Endothelial cell of umbilical vein (primary cell): Measurements from ENCODE around the gene RPL9. TPM values are rescaled to one million over a fixed set of nuclear protein-coding genes. Genes with fewer than 3 reads are reported as not detected.

Experiments used
- BruUV-seq: library from RNA; stranded (reverse); fragments of 400-500 nt; replicated peaks from 2 replicates; lab custom pipeline; 2021; lab: Mats Ljungman, UMichigan
- CTCF ChIA-PET: fragments of 300-600, 350-600 bp; sonication (Branson Sonifier 250); formaldehyde crosslinking; loops from one replicate; lab custom pipeline; 2021; ENCODE audit warnings: antibody characterized with exemption, inconsistent platforms; lab: Charles Lee
- POLR2A ChIA-PET: fragments of 300-600, 350-600 bp; sonication (Branson Sonifier 250); formaldehyde crosslinking; loops from one replicate; lab custom pipeline; 2021; ENCODE audit warnings: antibody characterized with exemption, inconsistent platforms; lab: Charles Lee
- DNase-seq: peaks from one replicate; pipeline ENCODE4 v3.0.0-alpha.2; 2011; ENCODE audit warnings: low read depth, low spot score
- FAIRE-seq: peaks from 2 replicates; lab custom pipeline; 2011; peaks lifted over from hg19 to GRCh38; lab: Jason Lieb, UNC
- H2AFZ ChIP-seq: 2 replicates; pipeline ENCODE4 v1.6.0; 2012; ENCODE audit warnings: low read depth, low read length, control low read depth, inconsistent platforms
- H3K27ac ChIP-seq: 2 replicates; pipeline ENCODE4 v1.5.1; 2011; ENCODE audit warnings: low read depth, mild to moderate bottlenecking, control low read depth, low read length, moderate library complexity; ENCODE audit not compliant: insufficient read depth
- H3K27me3 ChIP-seq, 2 experiments: 2 replicates each; pipeline versions ENCODE4 v1.6.0 to v1.6.1; 2011; ENCODE audit warnings: low read length in 2 of 2, mixed read lengths in 1 of 2; ENCODE audit not compliant: control insufficient read depth in 2 of 2, insufficient read depth in 2 of 2
- H3K36me3 ChIP-seq, 2 experiments: 2 replicates in 1 of 2; 3 replicates in 1 of 2; pipeline ENCODE4 v1.5.1; 2011; ENCODE audit warnings: low read length in 2 of 2, mild to moderate bottlenecking in 1 of 2, moderate library complexity in 1 of 2; ENCODE audit not compliant: control insufficient read depth in 2 of 2, insufficient read depth in 2 of 2; ENCODE audit errors: extremely low read depth in 1 of 2
- H3K4me1 ChIP-seq: 3 replicates; pipeline ENCODE4 v1.5.1; 2011; ENCODE audit warnings: mild to moderate bottlenecking, low read length; ENCODE audit not compliant: control insufficient read depth, insufficient read depth; ENCODE audit errors: extremely low read depth
- H3K4me2 ChIP-seq: 2 replicates; pipeline ENCODE4 v1.6.1; 2011; ENCODE audit warnings: low read length, control low read depth, mixed read lengths; ENCODE audit not compliant: insufficient read depth
- H3K4me3 ChIP-seq, 3 experiments: fragments of 200-600 bp in 1 of 3; sonication (generic), shearing (Covaris generic) in 1 of 3; replicated peaks in 1 of 3; 2 replicates each; pipeline ENCODE4 v1.5.1; 2011 to 2016; ENCODE audit warnings: control low read depth in 3 of 3, low read length in 3 of 3, mild to moderate bottlenecking in 2 of 3, inconsistent platforms in 1 of 3, low read depth in 1 of 3, moderate library complexity in 1 of 3; ENCODE audit not compliant: insufficient read depth in 1 of 3
- H3K79me2 ChIP-seq: 2 replicates; pipeline ENCODE4 v1.6.0; 2012; ENCODE audit warnings: low read length, inconsistent platforms; ENCODE audit not compliant: control insufficient read depth, insufficient read depth
- H3K9ac ChIP-seq: replicated peaks from 2 replicates; pipeline ENCODE3; 2011; ENCODE audit warnings: low read length, control low read depth; ENCODE audit not compliant: insufficient read depth; ENCODE audit errors: extremely low read depth
- H3K9me1 ChIP-seq: replicated peaks from 3 replicates; pipeline ENCODE4 v1.6.0; 2011; ENCODE audit warnings: mild to moderate bottlenecking, low read length; ENCODE audit not compliant: control insufficient read depth, insufficient read depth; ENCODE audit errors: extremely low read depth
- H3K9me3 ChIP-seq: replicated peaks from 2 replicates; pipeline ENCODE4 v1.5.1; 2012; ENCODE audit warnings: low read length, inconsistent platforms; ENCODE audit not compliant: control insufficient read depth, insufficient read depth
- H4K20me1 ChIP-seq: replicated peaks from 2 replicates; pipeline ENCODE3; 2011; ENCODE audit warnings: mild to moderate bottlenecking, low read length; ENCODE audit not compliant: control insufficient read depth, insufficient read depth; ENCODE audit errors: extremely low read depth
- CTCF ChIP-seq, 2 donors: IDR thresholded peaks; 1 replicate in 1 of 2; 2 replicates in 1 of 2; pipeline ENCODE4 v1.5.1; 2011; ENCODE audit warnings: low read length in 2 of 2, mild to moderate bottlenecking in 2 of 2, moderate library complexity in 2 of 2, control low read depth in 1 of 2, inconsistent platforms in 1 of 2, low read depth in 1 of 2; ENCODE audit not compliant: insufficient read depth in 1 of 2; ENCODE audit errors: extremely low read depth in 1 of 2
- EZH2 ChIP-seq: IDR thresholded peaks from 2 replicates; pipeline ENCODE4 v1.6.1; 2012; ENCODE audit warnings: borderline replicate concordance, low read depth, mild to moderate bottlenecking, moderate library complexity, low read length, inconsistent platforms; ENCODE audit not compliant: severe bottlenecking
- FOS ChIP-seq: IDR thresholded peaks from 2 replicates; pipeline ENCODE4 v1.6.1; 2011; ENCODE audit warnings: mild to moderate bottlenecking, low read length, moderate library complexity, borderline replicate concordance; ENCODE audit not compliant: insufficient read depth
- GATA2 ChIP-seq: IDR thresholded peaks from 2 replicates; pipeline ENCODE4 v1.7.0; 2011; ENCODE audit warnings: low read depth, mild to moderate bottlenecking, moderate library complexity, mixed read lengths, low read length; ENCODE audit not compliant: insufficient read length, insufficient read depth
- JUN ChIP-seq: IDR thresholded peaks from 2 replicates; pipeline ENCODE4 v1.6.1; 2011; ENCODE audit warnings: borderline replicate concordance, low read depth; ENCODE audit not compliant: insufficient read length, insufficient read depth
- MAX ChIP-seq: IDR thresholded peaks from 2 replicates; pipeline ENCODE4 v1.6.1; 2011; ENCODE audit not compliant: insufficient read depth, insufficient read length
- MYC ChIP-seq: IDR thresholded peaks from one replicate; pipeline ENCODE4 v1.6.1; 2011; ENCODE audit warnings: mild to moderate bottlenecking, low read depth, low read length
- POLR2A ChIP-seq: IDR thresholded peaks from 2 replicates; pipeline ENCODE4 v1.6.1; 2012; ENCODE audit warnings: low read depth, mild to moderate bottlenecking, control low read depth, low read length
- POLR2AphosphoS5 ChIP-seq: IDR thresholded peaks from 2 replicates; pipeline ENCODE4 v1.6.1; 2012; ENCODE audit warnings: low read depth, mild to moderate bottlenecking, control low read depth, low read length, moderate library complexity; ENCODE audit not compliant: insufficient read depth
- dilution Hi-C: fragments of 300-500 bp; cut with MboI; formaldehyde crosslinking; loops from one replicate; pipeline ENCODE4 v1.15.0; 2019; ENCODE audit warnings: low sequenced_read_pairs; ENCODE audit not compliant: extremely low pct_ligation_motif_present
- intact Hi-C: fragments of 100-400 bp; cut with micrococcal nuclease; formaldehyde crosslinking; loops from one replicate; pipeline ENCODE4 v1.10.0; 2022
- polyA plus RNA-seq, 4 experiments: library from polyadenylated mRNA; depleted of rRNA in 3 of 4; stranded (reverse) in 3 of 4; unstranded in 1 of 4; fragments of >200 nt; gene quantifications; 2 replicates each; pipeline versions ENCODE4 v1.2.1 to v1.2.3, GENCODE V29; 2011 to 2012; ENCODE audit warnings: missing spikeins in 1 of 4
- total RNA-seq: library from RNA; stranded (reverse); gene quantifications from 2 replicates; pipeline ENCODE4 v1.2.3, GENCODE V29; 2021

RPL9 gene
- total and polyA plus RNA-seq, 2 donors (not counting 3 experiments of a cell fraction or from before 2014, with no cell fraction given): 963 to 1,186 TPM

GRCh38 chr4:39486221-39486804 lies 27.6 kb upstream of the RPL9 start:
- Histone ChIP-seq H3K4me3 (no peak overlapping the region), H3K9me1 (no peaks in the 10 kb centered on the region), H3K4me1 (no peaks in the 10 kb centered on the region), H3K79me2 (no peaks in the 10 kb centered on the region), H3K36me3 (no peaks in the 10 kb centered on the region), H3K9ac (no peak overlapping the region), H3K27me3 (no peaks in the 10 kb centered on the region), H2AFZ (no peak overlapping the region), H3K9me3 (no peaks in the 10 kb centered on the region), H3K4me2 (no peak overlapping the region), H3K27ac (no peak overlapping the region), H4K20me1 (no peaks in the 10 kb centered on the region)
- TF ChIP-seq MYC: no peak
- TF ChIP-seq EZH2: no peak
- TF ChIP-seq MAX: no peak
- no peak for TF ChIP-seq FOS
- TF ChIP-seq POLR2AphosphoS5: no peak
- no peak for TF ChIP-seq CTCF (IDR thresholded peaks at IDR 0.05; ENCODE audit: extremely low read depth in 1 of 2, insufficient read depth in 1 of 2, low read depth in 1 of 2, low read length in 2 of 2)
- no peak for TF ChIP-seq GATA2
- TF ChIP-seq POLR2A: no peak
- TF ChIP-seq JUN: no peak
- intact Hi-C loops (no loop called here), dilution Hi-C loops (no loop called here)
- ChIA-PET CTCF (interaction anchor here (3.6 kb wide), 1 partner anchor 17 kb away, joined by 15 read pairs; no protein-coding TSS in a partner anchor), POLR2A (no interaction called here)
- no TSS peak for BruUV-seq
- FAIRE-seq (no peak), DNase-seq (no peak)
